ENCODE data around the gene ADAMTSL1.

Gene ADAMTSL1

DNA sequence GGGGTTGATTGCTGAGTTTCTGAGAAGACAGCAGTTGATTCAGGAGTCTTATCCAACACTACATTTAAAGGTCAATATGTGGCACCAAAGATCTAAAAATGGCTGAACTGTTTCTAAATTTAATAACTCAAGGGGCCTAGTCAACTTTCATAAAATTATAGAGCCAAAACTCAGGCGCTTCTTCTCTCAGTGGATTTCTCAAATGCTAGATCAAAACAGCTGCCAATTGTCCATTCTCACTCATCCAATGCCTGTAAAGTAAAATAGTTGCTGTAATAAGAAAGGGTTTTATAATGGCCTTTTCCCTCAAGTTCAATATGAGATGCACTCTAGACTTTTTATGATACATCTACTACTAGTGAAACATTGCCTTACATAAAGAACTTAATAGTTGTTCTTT is 26.5 kb downstream of the ADAMTSL1 start:
- no peak for DNase-seq

GRCh38 chr9:18501949-18502348 is 28.0 kb downstream of the ADAMTSL1 start:
- no peak for DNase-seq

- no peak for DNase-seq
These were observed 28.6 kb downstream of the ADAMTSL1 start for GRCh38 chr9:18502546-18502945.

DNA sequence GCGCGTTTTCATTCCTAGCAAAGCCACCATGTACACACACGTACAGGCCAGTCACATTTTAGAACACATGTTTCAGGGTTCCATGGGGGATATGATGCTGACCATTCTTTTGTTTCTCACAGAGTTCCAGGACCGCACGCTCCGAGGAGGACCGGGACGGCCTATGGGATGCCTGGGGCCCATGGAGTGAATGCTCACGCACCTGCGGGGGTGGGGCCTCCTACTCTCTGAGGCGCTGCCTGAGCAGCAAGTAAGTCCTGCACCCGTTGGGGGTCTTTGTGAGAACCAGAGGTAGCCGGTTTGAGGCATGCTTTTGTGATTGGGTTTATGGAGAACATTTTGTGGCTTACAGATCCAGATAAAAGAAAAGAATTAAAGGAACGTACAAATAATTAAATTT is 30.8 kb downstream of the ADAMTSL1 start:
- DNase-seq, result no peak

GRCh38 chr9:18507151-18507550 is 33.2 kb downstream of the ADAMTSL1 start:
- DNase-seq, result no peak

DNA sequence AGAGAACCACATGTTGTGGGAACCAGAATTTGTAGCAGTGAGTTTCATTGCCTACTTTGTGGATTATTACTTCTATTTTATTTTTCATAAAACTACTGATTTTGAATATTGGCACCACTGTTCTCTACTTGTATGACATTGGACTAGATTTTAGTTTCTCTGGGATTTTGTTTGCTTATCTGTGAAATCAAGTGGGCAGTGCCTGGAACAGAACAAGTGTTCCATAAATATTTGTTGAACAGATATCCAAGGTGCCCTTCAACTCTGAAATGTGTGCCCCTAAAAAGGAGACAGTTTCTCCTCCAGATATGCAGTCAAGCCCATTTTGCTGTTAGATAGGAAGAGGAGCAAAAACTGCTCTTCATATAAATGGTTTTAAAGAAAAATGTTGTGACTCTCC is 42.6 kb downstream of the ADAMTSL1 start:
- no peak for DNase-seq

DNA sequence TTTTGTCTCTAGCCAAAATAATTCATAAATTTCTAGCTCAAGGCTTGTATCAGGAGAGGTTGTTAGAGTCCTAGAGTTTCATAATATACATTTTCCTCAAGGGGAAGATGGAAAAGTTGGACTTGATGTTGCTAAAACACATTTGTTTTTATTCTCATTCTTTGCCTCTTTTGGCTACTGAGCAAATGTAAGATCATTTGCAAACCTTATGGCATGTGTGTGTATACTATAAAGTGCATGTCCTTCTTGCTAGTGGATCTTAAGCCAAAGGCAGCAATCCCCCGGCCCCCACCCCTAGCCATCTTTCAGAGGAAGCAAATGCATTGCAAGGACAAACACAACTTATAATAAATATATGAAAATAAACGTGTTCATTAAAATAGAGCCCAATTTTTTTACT is 43.0 kb downstream of the ADAMTSL1 start:
- no peak for DNase-seq

GRCh38 chr9:18520416-18521047 is 46.6 kb downstream of the ADAMTSL1 start:
- no peak for DNase-seq

- no peak for DNase-seq
These were observed 52.7 kb downstream of the ADAMTSL1 start for GRCh38 chr9:18526685-18527084.

GRCh38 chr9:18531136-18532065 is 57.4 kb downstream of the ADAMTSL1 start:
- no peak for DNase-seq

DNA sequence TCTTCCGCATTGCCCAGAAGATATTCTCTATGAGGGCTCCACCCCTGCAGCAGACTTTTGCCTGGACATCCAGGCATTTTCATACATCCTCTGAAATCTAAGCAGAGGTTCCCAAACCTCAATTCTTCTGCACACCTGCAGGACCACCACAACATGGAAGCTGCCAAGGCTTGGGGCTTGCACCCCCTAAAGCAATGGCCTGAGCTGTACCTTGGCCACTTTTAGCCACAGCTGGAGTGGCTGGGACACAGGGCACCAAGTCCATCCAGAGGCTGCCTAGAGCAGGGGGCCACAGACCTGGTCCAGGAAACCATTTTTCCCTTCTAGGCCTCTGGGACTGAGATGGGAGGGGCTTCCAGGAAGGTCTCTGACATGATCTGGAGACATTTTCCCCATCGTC is 60.7 kb downstream of the ADAMTSL1 start:
- no peak for DNase-seq

GRCh38 chr9:18536554-18536953 is 62.6 kb downstream of the ADAMTSL1 start:
- DNase-seq, result no peak

DNA sequence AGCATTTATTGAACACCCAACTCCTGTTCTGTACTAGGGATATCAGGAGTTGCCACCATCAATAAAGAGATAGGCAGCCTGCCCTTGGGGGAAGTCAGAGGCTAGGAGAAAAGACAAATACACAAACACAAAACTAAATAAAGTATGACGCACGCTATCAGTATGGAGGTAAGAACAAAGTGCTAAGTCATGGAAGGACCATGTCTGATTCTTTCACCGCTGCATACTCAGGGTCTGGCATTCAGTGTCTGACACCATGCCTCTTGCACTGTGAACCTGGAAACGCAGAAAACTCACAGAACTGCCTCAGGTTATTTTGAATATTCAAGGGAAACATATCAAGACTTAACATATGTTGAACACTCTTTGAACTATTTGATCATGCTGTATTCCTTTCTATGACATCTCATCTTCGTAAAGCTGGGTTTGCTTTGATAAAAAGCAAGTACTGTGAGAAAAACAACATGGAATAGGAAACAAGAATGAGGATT is 65.3 kb downstream of the ADAMTSL1 start:
- DNase-seq, result no peak

DNA sequence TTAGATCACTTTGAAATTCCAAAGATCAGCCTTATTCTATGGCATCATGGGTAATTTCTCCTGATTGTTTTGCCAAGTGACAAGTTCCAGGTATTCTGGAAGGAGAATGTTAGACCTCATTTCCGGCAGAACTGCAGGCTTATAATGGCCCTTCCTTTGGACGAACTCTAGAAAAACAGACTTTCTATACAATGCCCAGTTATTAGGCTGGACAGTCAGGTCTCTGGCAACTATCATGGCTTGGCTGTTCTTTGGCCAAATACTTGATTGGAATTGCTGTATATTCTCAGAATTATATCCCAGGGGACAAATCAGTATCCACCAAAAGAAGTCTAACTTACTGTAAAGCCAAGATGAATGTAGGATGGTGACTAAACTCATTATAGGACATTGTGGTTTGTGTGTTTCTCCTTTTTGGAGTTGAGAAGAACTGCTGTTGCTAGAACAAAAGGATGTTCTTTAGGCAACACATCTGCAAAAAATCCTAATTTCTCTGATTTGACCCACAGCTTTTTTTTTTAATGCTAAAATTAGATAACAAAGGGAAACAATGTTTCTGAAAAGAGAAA is 69.0 kb downstream of the ADAMTSL1 start:
- no peak for DNase-seq

DNA sequence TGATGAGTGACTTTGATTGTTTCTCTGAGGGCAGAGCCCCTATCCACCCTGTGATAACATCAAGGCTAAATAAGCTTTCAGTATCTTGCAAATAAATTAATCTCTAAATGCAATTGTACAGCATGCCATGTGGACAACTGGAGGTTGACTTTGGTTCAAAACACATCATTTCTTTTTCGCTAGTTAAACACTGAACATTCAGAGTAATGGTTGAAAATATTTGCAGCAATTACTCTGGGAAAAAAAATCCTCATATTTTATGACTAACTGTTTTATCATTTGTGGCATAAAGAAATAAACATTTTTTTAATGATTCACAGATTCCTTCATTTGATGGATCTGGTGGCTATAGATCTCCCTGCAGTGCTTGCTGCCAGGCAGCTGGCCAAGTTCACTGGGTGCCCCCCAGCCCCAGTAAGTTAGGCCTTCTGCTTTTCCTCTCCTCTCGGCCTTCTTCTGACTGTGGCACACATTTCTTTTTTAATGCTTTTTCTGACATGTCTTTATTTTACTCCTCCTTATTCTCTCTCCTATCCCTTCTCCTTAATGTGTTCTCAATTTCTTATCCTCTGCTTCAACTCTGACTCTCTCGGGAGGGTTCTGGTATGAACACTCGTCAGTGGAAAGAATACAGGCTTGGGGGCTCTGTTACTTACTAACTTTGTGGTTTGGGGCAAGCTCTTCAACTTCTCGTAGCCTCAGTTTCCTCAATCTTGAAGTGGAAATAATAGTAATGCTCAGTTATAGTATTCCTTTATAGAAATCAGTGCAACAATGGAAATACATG is 69.6 kb downstream of the ADAMTSL1 start:
- no peak for DNase-seq

DNA sequence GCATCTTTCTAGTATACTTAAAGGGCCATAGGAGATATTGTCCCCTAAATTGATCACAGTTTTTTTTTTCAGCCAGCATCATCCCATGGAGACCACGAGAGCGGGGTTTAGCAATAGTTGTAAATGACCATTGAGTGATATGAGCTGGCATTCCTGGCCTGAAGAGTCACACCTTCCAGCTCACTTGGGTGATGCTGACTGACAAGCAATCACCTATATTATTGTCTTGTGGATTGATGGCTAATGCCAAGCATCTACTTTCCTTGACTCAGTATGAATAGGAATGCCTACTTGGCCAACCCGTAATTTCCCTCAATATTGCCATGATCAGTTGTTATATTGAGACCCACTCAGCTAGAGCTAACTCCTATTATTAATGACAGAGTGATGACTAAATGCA is 70.5 kb downstream of the ADAMTSL1 start:
- no peak for DNase-seq

GRCh38 chr9:18545636-18546360 is 71.8 kb downstream of the ADAMTSL1 start:
- no peak for DNase-seq

DNA sequence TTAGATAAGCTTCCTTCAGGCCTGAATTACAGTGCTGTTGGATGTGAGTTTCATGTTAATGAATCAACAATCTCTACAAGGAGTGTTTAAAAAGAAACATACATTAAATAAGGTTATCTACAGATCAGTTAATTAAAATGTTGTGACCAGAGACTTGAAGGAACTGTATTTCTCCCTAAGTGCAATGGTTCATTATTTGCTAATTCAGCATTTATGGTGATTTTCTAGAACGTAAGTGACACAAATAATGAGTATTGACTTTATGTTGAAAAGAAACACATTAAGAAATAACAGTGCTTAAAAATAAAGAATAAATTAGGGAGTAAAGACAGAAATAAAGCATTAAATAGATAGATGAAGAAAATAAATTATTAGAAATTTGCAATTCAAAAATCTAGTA is 74.5 kb downstream of the ADAMTSL1 start:
- no peak for DNase-seq

- no peak for DNase-seq
These were observed 75.8 kb downstream of the ADAMTSL1 start for GRCh38 chr9:18549772-18550171.

GRCh38 chr9:18550286-18550685 is 76.3 kb downstream of the ADAMTSL1 start:
- no peak for DNase-seq

DNA sequence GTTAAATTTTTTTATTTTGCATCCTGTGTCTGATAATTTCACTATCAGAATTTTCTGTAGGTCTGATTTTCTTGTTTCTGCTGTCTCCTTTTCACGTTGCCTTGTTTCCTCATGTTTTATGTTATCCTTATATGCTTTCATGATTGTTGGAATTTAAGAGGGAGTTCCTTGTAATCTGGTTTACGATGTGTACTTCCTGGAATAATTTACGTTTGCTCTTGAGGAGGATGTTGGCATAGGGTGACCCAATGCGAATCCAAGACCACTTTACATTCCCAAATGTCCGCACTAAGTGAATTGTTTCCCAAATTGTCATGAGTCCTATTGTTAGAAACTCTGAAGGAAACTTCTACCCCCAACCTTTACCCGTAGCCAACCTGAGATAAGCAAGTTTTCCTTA is 80.3 kb downstream of the ADAMTSL1 start:
- no peak for DNase-seq
